Calu3 (cell line): ENCODE data around the gene SAPCD1. TPM values are rescaled to one million over a fixed set of nuclear protein-coding genes. Genes with fewer than 3 reads are reported as not detected.
A peak's percentile ranks its signal among the peaks of the same experiment; 100 is the strongest.

Experiments
- BruUV-seq: library from RNA; stranded (reverse); fragments of 400-500 nt; replicated peaks from 2 replicates; lab custom pipeline; 2021; lab: Mats Ljungman, UMichigan
- CTCF ChIA-PET: fragments of 300-600 bp; sonication (Branson Sonifier 250); formaldehyde crosslinking; loops from one replicate; lab custom pipeline; 2022; ENCODE audit warnings: antibody characterized with exemption; lab: Charles Lee
- DNase-seq: peaks from one replicate; pipeline ENCODE4 v3.0.0; 2022
- H3K27ac Mint-ChIP-seq: one replicate; pipeline ENCODE4 v1.8.0; 2022; ENCODE audit warnings: mixed read lengths; ENCODE audit not compliant: unreplicated experiment
- H3K27me3 Mint-ChIP-seq: one replicate; pipeline ENCODE4 v1.8.0; 2022; ENCODE audit warnings: mixed read lengths; ENCODE audit not compliant: unreplicated experiment
- H3K36me3 Mint-ChIP-seq: one replicate; pipeline ENCODE4 v1.8.0; 2022; ENCODE audit warnings: mild to moderate bottlenecking, moderate library complexity, mixed read lengths; ENCODE audit not compliant: insufficient read depth, unreplicated experiment
- H3K4me1 Mint-ChIP-seq: one replicate; pipeline ENCODE4 v1.8.0; 2022; ENCODE audit warnings: mild to moderate bottlenecking, low read depth, mixed read lengths; ENCODE audit not compliant: unreplicated experiment
- H3K4me3 Mint-ChIP-seq: one replicate; pipeline ENCODE4 v1.8.0; 2022; ENCODE audit warnings: mild to moderate bottlenecking, low read depth, moderate library complexity, mixed read lengths; ENCODE audit not compliant: unreplicated experiment
- H3K9me3 Mint-ChIP-seq: one replicate; pipeline ENCODE4 v1.8.0; 2022; ENCODE audit warnings: low read depth, mixed read lengths; ENCODE audit not compliant: unreplicated experiment
- intact Hi-C: fragments of 100-400 bp; cut with micrococcal nuclease; formaldehyde crosslinking; loops from one replicate; pipeline ENCODE4 v1.10.0; 2022; ENCODE audit not compliant: unreplicated experiment
- total RNA-seq: library from RNA; stranded (reverse); gene quantifications from 2 replicates; pipeline ENCODE4 v1.2.3, GENCODE V29; 2022
- TF ChIP-seq, protein P1 (sequence below): fragments of 200-600 bp; IDR thresholded peaks from one replicate; pipeline ENCODE4 v1.8.0; 2022; ENCODE audit warnings: antibody characterized with exemption; ENCODE audit not compliant: unreplicated experiment

SAPCD1 gene
- total RNA-seq, 1 experiment from 2014 or later = 26.6 TPM

DNA sequence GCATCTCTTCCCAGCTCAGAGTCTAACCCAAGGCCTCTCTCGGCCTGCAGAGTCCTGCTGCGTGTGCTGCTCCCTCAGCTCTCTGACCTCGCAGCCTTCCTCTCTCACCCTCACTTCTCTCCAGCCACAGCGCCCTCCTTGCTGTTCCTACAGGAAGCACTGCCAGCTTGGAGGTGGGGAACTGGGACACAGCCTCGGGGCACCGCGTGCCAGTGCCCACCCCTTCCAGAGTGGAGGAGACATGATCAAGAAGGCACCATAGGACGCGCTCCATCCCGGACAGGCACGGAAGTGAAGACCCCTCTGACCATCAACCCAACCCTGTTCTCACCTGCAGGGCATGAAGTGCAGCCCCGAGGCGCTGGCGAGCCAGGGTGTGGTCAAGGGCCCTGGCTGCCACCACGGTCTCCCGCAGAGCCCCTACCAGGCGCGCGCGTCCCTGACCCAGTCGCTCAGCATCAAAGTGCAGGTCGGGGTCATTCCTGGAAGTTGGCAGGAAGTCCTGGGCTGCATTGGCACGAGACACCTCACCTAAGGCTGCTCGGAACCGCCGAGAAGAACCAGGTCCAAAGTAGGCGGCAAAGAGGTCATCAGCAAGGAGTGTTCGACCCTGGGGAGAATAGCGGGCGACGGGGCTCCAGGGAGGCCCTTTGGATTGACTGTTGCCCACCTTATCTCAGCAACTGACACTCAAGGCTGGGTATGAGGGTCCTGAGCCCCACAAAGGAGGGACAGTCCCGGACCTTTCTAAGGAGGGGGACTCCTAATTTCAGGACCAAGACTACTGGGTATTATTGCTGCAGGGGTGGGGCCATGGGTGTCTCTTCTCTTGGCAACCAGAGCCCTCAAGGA, 13.4 kb downstream of the SAPCD1 start:
- TF ChIP-seq, protein P1, sequence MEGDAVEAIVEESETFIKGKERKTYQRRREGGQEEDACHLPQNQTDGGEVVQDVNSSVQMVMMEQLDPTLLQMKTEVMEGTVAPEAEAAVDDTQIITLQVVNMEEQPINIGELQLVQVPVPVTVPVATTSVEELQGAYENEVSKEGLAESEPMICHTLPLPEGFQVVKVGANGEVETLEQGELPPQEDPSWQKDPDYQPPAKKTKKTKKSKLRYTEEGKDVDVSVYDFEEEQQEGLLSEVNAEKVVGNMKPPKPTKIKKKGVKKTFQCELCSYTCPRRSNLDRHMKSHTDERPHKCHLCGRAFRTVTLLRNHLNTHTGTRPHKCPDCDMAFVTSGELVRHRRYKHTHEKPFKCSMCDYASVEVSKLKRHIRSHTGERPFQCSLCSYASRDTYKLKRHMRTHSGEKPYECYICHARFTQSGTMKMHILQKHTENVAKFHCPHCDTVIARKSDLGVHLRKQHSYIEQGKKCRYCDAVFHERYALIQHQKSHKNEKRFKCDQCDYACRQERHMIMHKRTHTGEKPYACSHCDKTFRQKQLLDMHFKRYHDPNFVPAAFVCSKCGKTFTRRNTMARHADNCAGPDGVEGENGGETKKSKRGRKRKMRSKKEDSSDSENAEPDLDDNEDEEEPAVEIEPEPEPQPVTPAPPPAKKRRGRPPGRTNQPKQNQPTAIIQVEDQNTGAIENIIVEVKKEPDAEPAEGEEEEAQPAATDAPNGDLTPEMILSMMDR = no peak
- Mint-ChIP-seq H3K27ac (peak overlapping the region; percentile 94), H3K27me3 (no peaks in the 10 kb centered on the region), H3K9me3 (no peaks in the 10 kb centered on the region), H3K36me3 (peaks cover 70% of the 10 kb centered on the region), H3K4me1 (peaks cover 43% of the 10 kb centered on the region), H3K4me3 (peak overlapping the region; percentile 65)
- intact Hi-C loops = loop anchor here (2.0 to 10.0 kb wide), 4 partner anchors 46 to 169 kb away; partner anchors contain the start of genes CFB and NEU1
- CTCF ChIA-PET = interaction anchor here (0.6 to 4.0 kb wide), 24 partner anchors 12 to 455 kb away, joined by 3 to 51 read pairs (median 7); partner anchors contain the start of genes CFB, HSPA1B, LSM2 and LY6G5C
- TSS peak; percentile 55 for BruUV-seq
- DNase-seq = peak; percentile 63

DNA sequence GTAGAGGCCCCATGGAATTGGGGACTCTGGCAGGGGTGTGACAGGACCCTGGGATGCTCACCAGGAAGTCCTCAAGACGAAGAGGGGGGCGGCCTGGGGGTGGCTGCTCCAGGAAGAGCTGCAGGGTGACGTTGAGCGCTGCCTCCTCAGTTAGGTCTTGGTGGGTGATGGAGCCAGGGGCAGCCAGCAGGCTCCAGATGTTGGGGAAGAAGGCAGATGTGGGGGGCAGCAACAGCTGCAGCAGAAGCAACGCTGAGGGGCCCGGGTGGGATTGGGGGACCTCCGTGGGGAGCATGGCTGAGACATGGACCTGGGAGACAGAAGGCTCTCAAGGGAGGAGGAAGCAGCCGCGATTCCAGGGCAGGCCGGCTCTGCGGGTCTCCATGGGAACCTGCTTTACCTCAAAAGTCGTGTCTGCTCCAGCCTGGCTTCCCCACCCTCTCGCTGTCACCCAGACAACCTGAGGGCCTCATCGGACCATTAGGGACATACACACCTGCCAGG, 14.1 kb downstream of the SAPCD1 start:
- BruUV-seq = TSS peak; percentile 78
- H3K4me3 Mint-ChIP-seq = peak overlapping the region; percentile 65
- CTCF ChIA-PET = interaction anchor here (0.6 to 2.3 kb wide), 8 partner anchors 15 to 176 kb away, joined by 3 to 16 read pairs (median 4); partner anchors contain the start of genes CFB and MSH5
- H3K36me3 Mint-ChIP-seq = peaks cover 77% of the 10 kb centered on the region
- peak overlapping the region; percentile 94 for H3K27ac Mint-ChIP-seq
- TF ChIP-seq, protein P1 = no peak
- intact Hi-C loops = loop anchor here (5.0 to 10.0 kb wide), 3 partner anchors 46 to 168 kb away; partner anchors contain the start of genes CFB and NEU1
- H3K27me3 Mint-ChIP-seq = no peaks in the 10 kb centered on the region
- H3K4me1 Mint-ChIP-seq = peaks cover 43% of the 10 kb centered on the region
- no peaks in the 10 kb centered on the region for H3K9me3 Mint-ChIP-seq
- DNase-seq = peak; percentile 46

DNA sequence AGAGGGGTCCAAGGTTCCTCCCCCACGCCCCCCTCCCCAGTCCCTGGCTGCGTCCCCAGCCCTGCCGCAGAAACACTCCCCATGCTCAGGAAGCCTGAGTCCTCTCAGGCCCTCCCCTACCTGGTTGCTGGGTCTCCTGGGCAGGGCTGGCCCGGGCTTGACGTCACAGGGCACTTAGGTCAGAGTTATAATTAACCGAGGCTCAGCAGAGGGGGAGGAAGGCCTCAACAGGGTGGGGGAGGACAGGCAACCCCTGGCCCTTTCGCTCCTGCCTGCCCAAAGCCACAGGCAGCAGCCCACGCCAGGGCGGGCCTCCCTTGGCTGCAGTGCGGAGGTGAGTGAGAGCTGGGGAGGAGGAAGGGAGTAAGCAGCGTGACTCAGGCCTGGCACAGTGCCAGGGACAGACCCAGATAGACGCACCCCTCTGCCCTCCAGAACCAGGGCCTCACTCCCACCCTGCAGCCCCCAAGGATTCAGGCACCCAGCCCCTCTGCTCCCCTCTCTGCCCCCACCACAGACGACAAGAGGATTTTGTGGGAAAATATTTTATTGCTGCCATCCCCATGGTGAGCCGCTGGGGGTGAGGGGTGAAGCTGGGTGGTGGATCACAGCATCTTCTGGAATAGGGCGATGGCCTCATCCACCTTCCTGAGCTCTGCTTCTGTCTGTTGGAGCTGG, 14.7 kb downstream of the SAPCD1 start, which contains the start of gene VWA7:
VWA7 (minus strand) TSS at position 340 of the 678 bp plus-strand sequence. CDS start 549 bp downstream, outside the sequence.
- H3K4me3 Mint-ChIP-seq = peak within 1 kb of the TSS; percentile 65
- H3K36me3 Mint-ChIP-seq = peaks cover 83% of the 10 kb centered on the region
- no peaks in the 10 kb centered on the region for H3K9me3 Mint-ChIP-seq
- TF ChIP-seq, protein P1 = peak; percentile 36
- no peaks in the 10 kb centered on the region for H3K27me3 Mint-ChIP-seq
- no TSS peak for BruUV-seq
- H3K4me1 Mint-ChIP-seq = peaks cover 43% of the 10 kb centered on the region
- peak; percentile 99 for DNase-seq
- CTCF ChIA-PET = interaction anchor here (0.6 to 2.3 kb wide), 14 partner anchors 9 to 925 kb away, joined by 3 to 16 read pairs (median 4); partner anchors contain the start of genes ABHD16A, CFB, CLIC1 and LSM2
- peak within 1 kb of the TSS; percentile 94 for H3K27ac Mint-ChIP-seq
- intact Hi-C loops = loop anchor here (5.0 to 10.0 kb wide), 3 partner anchors 45 to 168 kb away; partner anchors contain the start of genes CFB and NEU1

DNA sequence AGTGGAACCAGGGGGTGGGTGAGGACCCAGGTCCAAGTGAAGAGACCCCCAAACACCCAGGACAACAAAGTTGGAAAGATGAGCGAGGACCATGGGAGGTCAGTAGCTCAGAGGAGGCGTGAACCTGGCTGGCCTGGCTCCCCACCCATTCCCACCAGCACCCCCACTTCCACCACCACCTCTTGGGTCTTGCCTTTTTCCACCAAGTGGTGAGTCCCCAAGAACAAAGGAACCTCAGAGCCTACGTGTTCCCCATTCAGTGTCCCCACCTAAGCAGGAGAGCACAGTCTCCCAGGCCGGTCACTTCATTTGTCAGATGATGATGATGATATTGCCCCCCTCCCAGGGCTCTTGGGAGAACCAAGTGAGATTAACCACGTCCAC, 15.2 kb downstream of the SAPCD1 start:
- TF ChIP-seq, protein P1 = no peak
- Mint-ChIP-seq H3K4me3 (peak overlapping the region; percentile 65), H3K27me3 (no peaks in the 10 kb centered on the region), H3K36me3 (peaks cover 88% of the 10 kb centered on the region), H3K9me3 (no peaks in the 10 kb centered on the region), H3K27ac (peak overlapping the region; percentile 94), H3K4me1 (peaks cover 40% of the 10 kb centered on the region)
- CTCF ChIA-PET = interaction anchor here (0.7 to 1.9 kb wide), 12 partner anchors 8 to 925 kb away, joined by 3 to 13 read pairs (median 4); partner anchors contain the start of genes ABHD16A, CFB, CLIC1 and LSM2
- no peak for DNase-seq
- BruUV-seq = TSS peak; percentile 66
- intact Hi-C loops = loop anchor here (5.0 to 10.0 kb wide), 3 partner anchors 45 to 167 kb away; partner anchors contain the start of genes CFB and NEU1
